OCI-LY1 (cell line): ENCODE measurements around the gene PGA3.
"Not testable (repeated sequence)": the region's sequence is repeated elsewhere in the genome, so short reads cannot be mapped to it uniquely, and the experiment has no call there.

Source experiments
- EZH2 ChIP-seq: fragments of 200-600 bp; sonication (generic), shearing (Covaris generic); IDR thresholded peaks from 2 replicates; pipeline ENCODE4 v1.8.0; 2017; ENCODE audit warnings: borderline replicate concordance, mixed run types, mild to moderate bottlenecking, antibody characterized with exemption, low read length, moderate library complexity, mixed read lengths
- TF ChIP-seq, protein P1 (sequence below): fragments of 200-600 bp; sonication (generic), shearing (Covaris generic); IDR thresholded peaks from 2 replicates; pipeline ENCODE4 v1.5.1; 2017; ENCODE audit warnings: mild to moderate bottlenecking, antibody characterized with exemption, low read length, moderate library complexity, mixed read lengths

- TF ChIP-seq, protein P1, sequence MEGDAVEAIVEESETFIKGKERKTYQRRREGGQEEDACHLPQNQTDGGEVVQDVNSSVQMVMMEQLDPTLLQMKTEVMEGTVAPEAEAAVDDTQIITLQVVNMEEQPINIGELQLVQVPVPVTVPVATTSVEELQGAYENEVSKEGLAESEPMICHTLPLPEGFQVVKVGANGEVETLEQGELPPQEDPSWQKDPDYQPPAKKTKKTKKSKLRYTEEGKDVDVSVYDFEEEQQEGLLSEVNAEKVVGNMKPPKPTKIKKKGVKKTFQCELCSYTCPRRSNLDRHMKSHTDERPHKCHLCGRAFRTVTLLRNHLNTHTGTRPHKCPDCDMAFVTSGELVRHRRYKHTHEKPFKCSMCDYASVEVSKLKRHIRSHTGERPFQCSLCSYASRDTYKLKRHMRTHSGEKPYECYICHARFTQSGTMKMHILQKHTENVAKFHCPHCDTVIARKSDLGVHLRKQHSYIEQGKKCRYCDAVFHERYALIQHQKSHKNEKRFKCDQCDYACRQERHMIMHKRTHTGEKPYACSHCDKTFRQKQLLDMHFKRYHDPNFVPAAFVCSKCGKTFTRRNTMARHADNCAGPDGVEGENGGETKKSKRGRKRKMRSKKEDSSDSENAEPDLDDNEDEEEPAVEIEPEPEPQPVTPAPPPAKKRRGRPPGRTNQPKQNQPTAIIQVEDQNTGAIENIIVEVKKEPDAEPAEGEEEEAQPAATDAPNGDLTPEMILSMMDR: not testable (repeated sequence)
- TF ChIP-seq EZH2: not testable (repeated sequence)
Observed at GRCh38 chr11:61222047-61222446, 18.7 kb downstream of the PGA3 start, which contains the start of gene PGA4.
